ENCODE measurements around the gene PIANP.

PIANP gene

GRCh38 chr12:6697584-6698351, 2.8 kb downstream of the PIANP start:
- TF ChIP-seq GABPA (IDR thresholded peaks at IDR 0.05; ENCODE audit: low read depth): no peak
- peak; percentile 27 for TF ChIP-seq CTCF (IDR thresholded peaks at IDR 0.05; ENCODE audit: insufficient read depth, low read length)
- no peak for TF ChIP-seq REST (IDR thresholded peaks at IDR 0.05; ENCODE audit: insufficient replicate concordance, low read depth)
- peak in 1 of 2 experiments; percentile 32 for DNase-seq (ENCODE audit: low read depth in 1 of 2, low spot score in 1 of 2)
- Histone ChIP-seq H3K27ac (replicated peaks) (no peak overlapping the region), H3K4me3 (replicated peaks; ENCODE audit: insufficient read depth, low read length) (no peak overlapping the region), H3K27me3 (ENCODE audit: insufficient read depth, poor library complexity, severe bottlenecking) (peaks cover 30% of the 10 kb centered on the region)

- H3K27ac ChIP-seq (replicated peaks): no peak overlapping the region
- TF ChIP-seq GABPA (IDR thresholded peaks at IDR 0.05; ENCODE audit: low read depth) (no peak), REST (IDR thresholded peaks at IDR 0.05; ENCODE audit: insufficient replicate concordance, low read depth) (no peak), POLR2AphosphoS5 (IDR thresholded peaks at IDR 0.05; ENCODE audit: low read depth) (no peak), SPI1 (IDR thresholded peaks at IDR 0.05; ENCODE audit: borderline replicate concordance, low read depth) (peak; percentile 57; the same call in 1 of the 2 replicates), CTCF (IDR thresholded peaks at IDR 0.05; ENCODE audit: insufficient read depth, low read length) (no peak)
These were observed 3.7 kb downstream of the PIANP start for GRCh38 chr12:6696690-6697583.

GRCh38 chr12:6695313-6696045, 5.1 kb downstream of the PIANP start:
- DNase-seq (ENCODE audit: low read depth in 1 of 2, low spot score in 1 of 2): no peak
- no peak overlapping the region for H3K27ac ChIP-seq (replicated peaks)
- TF ChIP-seq SPI1 (IDR thresholded peaks at IDR 0.05; ENCODE audit: borderline replicate concordance, low read depth): peak; percentile 33; the same call in 1 of the 2 replicates
- no peak for TF ChIP-seq CTCF (IDR thresholded peaks at IDR 0.05; ENCODE audit: insufficient read depth, low read length)
- H3K27me3 ChIP-seq (ENCODE audit: insufficient read depth, poor library complexity, severe bottlenecking): peaks cover 12% of the 10 kb centered on the region
- no peak overlapping the region for H3K4me3 ChIP-seq (replicated peaks; ENCODE audit: insufficient read depth, low read length)

More at GRCh38 chr12:6696690-6697583, 3.7 kb downstream of the PIANP start:
- Histone ChIP-seq H3K27me3 (ENCODE audit: insufficient read depth, poor library complexity, severe bottlenecking) (peaks cover 25% of the 10 kb centered on the region), H3K4me3 (replicated peaks; ENCODE audit: insufficient read depth, low read length) (no peak overlapping the region)
- DNase-seq (ENCODE audit: low read depth in 1 of 2, low spot score in 1 of 2): no peak
